ENCODE data around the gene DYNC1LI1. TPM values are rescaled to one million over a fixed set of nuclear protein-coding genes. Genes with fewer than 3 reads are reported as not detected.

Gene DYNC1LI1
- total and polyA plus RNA-seq, 2 donors (not counting 1 experiment from before 2014, with no cell fraction given): 44.1 to 49.8 TPM

DNA sequence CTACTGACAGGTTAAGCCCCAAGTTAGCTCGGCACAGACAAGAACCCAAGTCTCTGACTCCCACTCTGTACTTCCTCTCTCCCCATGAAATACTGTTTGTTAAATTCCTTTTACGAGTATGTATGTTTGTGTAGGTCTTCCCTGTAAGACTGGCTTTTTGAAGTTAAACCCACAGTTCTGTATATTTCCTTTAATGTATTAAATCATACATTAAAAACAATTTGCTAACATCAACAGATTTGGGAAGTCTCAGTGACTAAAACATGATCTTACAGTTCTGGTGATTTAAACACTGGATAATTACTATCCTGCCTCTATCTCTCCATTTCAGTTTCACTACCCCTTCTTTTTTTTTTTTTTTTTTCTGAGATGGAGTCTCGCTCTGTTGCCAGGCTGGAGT is 72.4 kb downstream of the DYNC1LI1 start:
- Histone ChIP-seq H3K27ac (ENCODE audit: insufficient read depth, low read length) (no peak overlapping the region), H2AFZ (ENCODE audit: low read length) (no peak overlapping the region), H3K36me3 (ENCODE audit: control insufficient read depth, insufficient read depth, low read length) (no peaks in the 10 kb centered on the region), H3K79me2 (ENCODE audit: control insufficient read depth, insufficient read depth, low read length) (peaks cover 19% of the 10 kb centered on the region), H3K9ac (ENCODE audit: insufficient read depth, low read length) (no peak overlapping the region), H3K4me1 (ENCODE audit: control insufficient read depth, extremely low read depth, insufficient read depth, low read length) (no peaks in the 10 kb centered on the region), H4K20me1 (ENCODE audit: control insufficient read depth, extremely low read depth, insufficient read depth, low read length) (no peaks in the 10 kb centered on the region), H3K4me2 (ENCODE audit: extremely low read depth, insufficient read depth, low read length) (no peak overlapping the region), H3K4me3 (replicated peaks in 1 of 4; ENCODE audit: control extremely low read depth in 1 of 4, insufficient read depth in 1 of 4, low read depth in 3 of 4, low read length in 4 of 4) (no peak overlapping the region), H3K9me3 (ENCODE audit: control insufficient read depth, insufficient read depth, low read depth, low read length) (no peaks in the 10 kb centered on the region), H3K27me3 (ENCODE audit: control insufficient read depth, insufficient read depth, low read length) (no peaks in the 10 kb centered on the region)
- DNase-seq (ENCODE audit: low read depth in 2 of 2): no peak
- TF ChIP-seq EZH2 (IDR thresholded peaks at IDR 0.05; ENCODE audit: low read length, missing control alignments): no peak
- TF ChIP-seq, protein P1, sequence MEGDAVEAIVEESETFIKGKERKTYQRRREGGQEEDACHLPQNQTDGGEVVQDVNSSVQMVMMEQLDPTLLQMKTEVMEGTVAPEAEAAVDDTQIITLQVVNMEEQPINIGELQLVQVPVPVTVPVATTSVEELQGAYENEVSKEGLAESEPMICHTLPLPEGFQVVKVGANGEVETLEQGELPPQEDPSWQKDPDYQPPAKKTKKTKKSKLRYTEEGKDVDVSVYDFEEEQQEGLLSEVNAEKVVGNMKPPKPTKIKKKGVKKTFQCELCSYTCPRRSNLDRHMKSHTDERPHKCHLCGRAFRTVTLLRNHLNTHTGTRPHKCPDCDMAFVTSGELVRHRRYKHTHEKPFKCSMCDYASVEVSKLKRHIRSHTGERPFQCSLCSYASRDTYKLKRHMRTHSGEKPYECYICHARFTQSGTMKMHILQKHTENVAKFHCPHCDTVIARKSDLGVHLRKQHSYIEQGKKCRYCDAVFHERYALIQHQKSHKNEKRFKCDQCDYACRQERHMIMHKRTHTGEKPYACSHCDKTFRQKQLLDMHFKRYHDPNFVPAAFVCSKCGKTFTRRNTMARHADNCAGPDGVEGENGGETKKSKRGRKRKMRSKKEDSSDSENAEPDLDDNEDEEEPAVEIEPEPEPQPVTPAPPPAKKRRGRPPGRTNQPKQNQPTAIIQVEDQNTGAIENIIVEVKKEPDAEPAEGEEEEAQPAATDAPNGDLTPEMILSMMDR (conservative IDR thresholded peaks at IDR 0.05 in 1 of 2, IDR thresholded peaks at IDR 0.05 in 1 of 2; ENCODE audit: low read depth in 1 of 2, low read length in 2 of 2): no peak

DNA sequence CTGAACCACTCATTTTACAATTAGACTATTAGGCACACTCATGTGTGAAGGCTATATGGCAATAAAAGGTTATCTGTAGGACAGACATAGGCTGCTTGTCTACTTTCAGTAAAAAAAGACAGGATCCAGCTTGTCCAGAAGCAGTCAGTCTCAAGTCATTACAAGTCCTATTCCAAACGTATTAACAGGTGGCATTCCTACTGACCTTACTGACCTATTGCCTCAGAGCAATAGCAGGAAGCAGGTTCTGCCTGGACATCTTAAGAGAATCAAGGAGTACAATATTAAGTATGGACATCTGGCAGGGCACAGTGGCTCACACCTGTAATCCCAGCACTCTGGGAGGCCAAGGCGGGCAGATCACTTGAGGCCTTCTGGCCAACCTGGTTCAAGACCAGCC is 75.0 kb downstream of the DYNC1LI1 start:
- no peaks in the 10 kb centered on the region for H4K20me1 ChIP-seq (ENCODE audit: control insufficient read depth, extremely low read depth, insufficient read depth, low read length)
- H3K27ac ChIP-seq (ENCODE audit: insufficient read depth, low read length): no peak overlapping the region
- H2AFZ ChIP-seq (ENCODE audit: low read length): no peak overlapping the region
- H3K79me2 ChIP-seq (ENCODE audit: control insufficient read depth, insufficient read depth, low read length): peaks cover 12% of the 10 kb centered on the region
- H3K36me3 ChIP-seq (ENCODE audit: control insufficient read depth, insufficient read depth, low read length): no peaks in the 10 kb centered on the region
- no peak overlapping the region for H3K4me3 ChIP-seq (replicated peaks in 1 of 4; ENCODE audit: control extremely low read depth in 1 of 4, insufficient read depth in 1 of 4, low read depth in 3 of 4, low read length in 4 of 4)
- DNase-seq (ENCODE audit: low read depth in 2 of 2): no peak
- no peaks in the 10 kb centered on the region for H3K27me3 ChIP-seq (ENCODE audit: control insufficient read depth, insufficient read depth, low read length)
- TF ChIP-seq EZH2 (IDR thresholded peaks at IDR 0.05; ENCODE audit: low read length, missing control alignments): no peak
- TF ChIP-seq, protein P1 (conservative IDR thresholded peaks at IDR 0.05 in 1 of 2, IDR thresholded peaks at IDR 0.05 in 1 of 2; ENCODE audit: low read depth in 1 of 2, low read length in 2 of 2): no peak
- H3K9ac ChIP-seq (ENCODE audit: insufficient read depth, low read length): no peak overlapping the region
- no peak overlapping the region for H3K4me2 ChIP-seq (ENCODE audit: extremely low read depth, insufficient read depth, low read length)
- no peaks in the 10 kb centered on the region for H3K9me3 ChIP-seq (ENCODE audit: control insufficient read depth, insufficient read depth, low read depth, low read length)
- H3K4me1 ChIP-seq (ENCODE audit: control insufficient read depth, extremely low read depth, insufficient read depth, low read length): no peaks in the 10 kb centered on the region

DNA sequence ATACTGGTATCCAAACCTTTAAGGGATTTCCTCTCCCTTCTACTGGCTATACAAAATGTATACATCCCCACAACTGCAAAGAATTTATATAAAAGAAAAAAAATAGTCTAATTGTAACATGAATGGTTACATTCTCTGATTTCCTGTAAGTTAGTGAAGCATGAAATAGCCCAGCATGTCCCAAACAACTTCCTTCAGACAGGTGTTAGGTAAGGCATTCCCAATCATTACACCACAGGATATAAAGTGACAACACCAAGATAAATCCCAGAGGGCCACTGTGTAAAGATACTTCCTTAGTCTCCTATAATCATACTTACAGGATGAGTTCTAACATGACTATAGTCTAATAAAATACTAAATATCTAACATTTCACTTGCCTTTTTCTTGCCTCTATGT is 75.6 kb downstream of the DYNC1LI1 start:
- peaks cover 10% of the 10 kb centered on the region for H3K79me2 ChIP-seq (ENCODE audit: control insufficient read depth, insufficient read depth, low read length)
- no peaks in the 10 kb centered on the region for H3K36me3 ChIP-seq (ENCODE audit: control insufficient read depth, insufficient read depth, low read length)
- H3K4me1 ChIP-seq (ENCODE audit: control insufficient read depth, extremely low read depth, insufficient read depth, low read length): no peaks in the 10 kb centered on the region
- H3K27me3 ChIP-seq (ENCODE audit: control insufficient read depth, insufficient read depth, low read length): no peaks in the 10 kb centered on the region
- H3K9ac ChIP-seq (ENCODE audit: insufficient read depth, low read length): no peak overlapping the region
- no peak overlapping the region for H3K4me3 ChIP-seq (replicated peaks in 1 of 4; ENCODE audit: control extremely low read depth in 1 of 4, insufficient read depth in 1 of 4, low read depth in 3 of 4, low read length in 4 of 4)
- no peak overlapping the region for H3K4me2 ChIP-seq (ENCODE audit: extremely low read depth, insufficient read depth, low read length)
- no peak for DNase-seq (ENCODE audit: low read depth in 2 of 2)
- no peak overlapping the region for H3K27ac ChIP-seq (ENCODE audit: insufficient read depth, low read length)
- no peak overlapping the region for H2AFZ ChIP-seq (ENCODE audit: low read length)
- no peaks in the 10 kb centered on the region for H3K9me3 ChIP-seq (ENCODE audit: control insufficient read depth, insufficient read depth, low read depth, low read length)
- no peaks in the 10 kb centered on the region for H4K20me1 ChIP-seq (ENCODE audit: control insufficient read depth, extremely low read depth, insufficient read depth, low read length)
- TF ChIP-seq EZH2 (IDR thresholded peaks at IDR 0.05; ENCODE audit: low read length, missing control alignments): no peak
- TF ChIP-seq, protein P1 (conservative IDR thresholded peaks at IDR 0.05 in 1 of 2, IDR thresholded peaks at IDR 0.05 in 1 of 2; ENCODE audit: low read depth in 1 of 2, low read length in 2 of 2): no peak
